GM19043 (cell line): ENCODE measurements around the gene H3-3A.

Source experiments
- ATAC-seq: cut with Tn5 transposase; IDR thresholded peaks from one replicate; pipeline ENCODE4 v1.9.1; 2021; ENCODE audit warnings: low read depth; ENCODE audit not compliant: unreplicated experiment

The H3-3A gene

DNA sequence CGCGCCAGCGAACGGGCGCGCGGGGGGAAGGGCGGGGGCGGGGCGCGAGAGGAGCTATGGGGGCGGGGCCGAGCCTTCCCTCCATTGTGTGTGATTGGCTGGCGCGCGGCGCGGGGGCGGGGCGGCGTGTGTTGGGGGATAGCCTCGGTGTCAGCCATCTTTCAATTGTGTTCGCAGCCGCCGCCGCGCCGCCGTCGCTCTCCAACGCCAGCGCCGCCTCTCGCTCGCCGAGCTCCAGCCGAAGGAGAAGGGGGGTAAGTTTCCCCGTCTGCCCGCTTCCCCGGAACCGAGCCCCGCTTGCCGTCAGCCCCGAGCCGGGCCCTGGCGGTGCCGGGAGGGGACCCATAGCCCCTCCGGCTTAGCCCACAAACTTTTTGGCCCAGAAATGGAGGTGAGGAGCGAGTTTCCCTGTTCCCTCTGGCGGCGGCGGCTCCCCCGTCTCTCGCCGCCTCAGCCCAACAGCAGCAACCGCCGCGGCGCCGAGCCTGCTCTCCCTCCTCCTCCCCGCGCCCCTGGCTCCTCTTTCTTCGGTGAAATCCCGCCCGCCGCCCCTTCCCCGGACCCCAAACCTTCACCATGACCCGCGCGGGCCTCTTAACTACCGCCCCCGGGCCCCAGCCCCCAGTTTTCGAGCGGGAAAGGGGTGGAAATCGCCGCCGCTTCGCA, at the start of gene H3-3A:
Gene H3-3A, plus strand, starts transcription at position 159 of the 666 bp plus-strand sequence. CDS start 1,636 bp downstream, outside the sequence.
- ATAC-seq: peak; percentile 74

DNA sequence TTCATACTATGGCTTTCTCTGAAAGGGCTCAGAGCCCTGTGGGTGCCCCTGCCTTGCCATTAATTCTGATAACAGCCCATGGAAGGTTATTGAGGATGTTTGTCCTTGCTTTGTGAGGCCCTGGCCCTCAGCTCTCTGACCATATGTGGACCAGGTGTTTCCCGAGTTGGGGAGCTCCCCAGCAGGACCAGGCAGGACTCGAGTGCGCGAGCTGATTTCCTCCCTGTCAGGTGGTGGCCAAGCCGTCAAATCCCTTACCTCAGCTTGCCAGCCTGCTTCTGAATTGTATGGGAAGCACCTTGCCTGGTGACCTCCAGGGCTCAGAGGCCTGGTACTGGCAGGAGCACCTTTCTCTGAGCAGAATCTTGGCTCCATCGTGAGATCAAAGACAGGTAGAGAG, 45.4 kb upstream of the H3-3A start:
- no peak for ATAC-seq

DNA sequence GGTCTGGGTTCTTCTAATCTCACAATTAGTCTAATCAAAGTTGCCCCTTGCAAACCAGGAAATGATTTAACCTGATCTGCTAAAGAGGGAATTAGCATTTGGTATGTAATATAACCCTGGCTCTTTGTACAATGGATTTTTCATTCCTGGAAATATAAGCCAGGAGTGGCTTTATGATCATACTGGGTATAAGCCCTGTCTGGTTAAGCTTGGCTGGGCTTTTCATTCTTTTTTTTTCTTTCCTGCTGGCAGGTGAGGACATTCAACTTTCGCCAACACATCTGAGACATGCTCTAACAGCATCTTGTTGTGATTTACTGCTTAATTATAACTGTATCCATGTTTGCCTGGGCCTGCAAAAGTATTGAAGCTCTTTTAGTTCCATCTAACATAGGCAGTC, 42.9 kb upstream of the H3-3A start:
- no peak for ATAC-seq

DNA sequence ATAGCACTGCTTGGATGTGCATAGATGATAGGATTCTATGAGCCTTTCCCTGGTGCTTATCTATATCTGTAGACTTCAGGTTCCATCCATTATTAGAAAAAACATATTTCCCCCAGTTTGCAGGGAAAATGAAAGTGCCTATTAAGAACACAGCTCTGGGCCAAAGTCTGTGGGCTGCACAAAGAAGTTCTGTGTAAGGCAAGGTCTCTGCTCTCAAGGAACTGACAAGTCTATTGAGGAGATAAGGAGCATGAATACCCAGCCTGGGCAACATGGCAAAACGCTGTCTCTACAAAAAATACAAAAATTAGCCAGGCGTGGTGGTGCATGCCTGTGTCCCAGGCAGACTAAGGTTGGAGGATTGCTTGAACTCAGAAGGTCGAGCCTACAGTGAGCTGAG, 41.1 kb upstream of the H3-3A start:
- ATAC-seq: no peak

- no peak for ATAC-seq
Observed at GRCh38 chr1:226021801-226022200, 40.7 kb upstream of the H3-3A start.

DNA sequence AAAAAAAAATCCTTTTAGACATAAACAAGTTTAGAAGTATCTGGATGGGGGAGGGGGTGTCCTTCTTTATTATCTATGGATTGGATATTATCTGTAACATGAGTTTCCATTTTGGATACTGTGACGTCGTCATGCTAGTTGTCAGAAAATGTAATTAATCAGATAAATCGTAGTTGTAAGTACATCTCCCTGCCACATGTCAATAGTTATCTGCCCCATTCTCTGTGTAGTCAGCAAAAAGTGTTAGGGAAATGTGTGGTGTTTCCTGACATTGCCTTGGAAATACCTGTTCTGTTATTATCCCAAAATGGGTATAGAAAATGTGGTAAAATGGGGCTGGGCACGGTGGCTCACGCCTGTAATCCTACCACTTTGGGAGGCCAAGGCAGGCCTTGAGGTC, 38.8 kb upstream of the H3-3A start:
- ATAC-seq: no peak

- no peak for ATAC-seq
Observed at GRCh38 chr1:226026833-226027232, 35.7 kb upstream of the H3-3A start.

GRCh38 chr1:226027538-226028217, 34.8 kb upstream of the H3-3A start:
- ATAC-seq: no peak

GRCh38 chr1:226029093-226029496, 33.4 kb upstream of the H3-3A start:
- peak; percentile 79 for ATAC-seq

DNA sequence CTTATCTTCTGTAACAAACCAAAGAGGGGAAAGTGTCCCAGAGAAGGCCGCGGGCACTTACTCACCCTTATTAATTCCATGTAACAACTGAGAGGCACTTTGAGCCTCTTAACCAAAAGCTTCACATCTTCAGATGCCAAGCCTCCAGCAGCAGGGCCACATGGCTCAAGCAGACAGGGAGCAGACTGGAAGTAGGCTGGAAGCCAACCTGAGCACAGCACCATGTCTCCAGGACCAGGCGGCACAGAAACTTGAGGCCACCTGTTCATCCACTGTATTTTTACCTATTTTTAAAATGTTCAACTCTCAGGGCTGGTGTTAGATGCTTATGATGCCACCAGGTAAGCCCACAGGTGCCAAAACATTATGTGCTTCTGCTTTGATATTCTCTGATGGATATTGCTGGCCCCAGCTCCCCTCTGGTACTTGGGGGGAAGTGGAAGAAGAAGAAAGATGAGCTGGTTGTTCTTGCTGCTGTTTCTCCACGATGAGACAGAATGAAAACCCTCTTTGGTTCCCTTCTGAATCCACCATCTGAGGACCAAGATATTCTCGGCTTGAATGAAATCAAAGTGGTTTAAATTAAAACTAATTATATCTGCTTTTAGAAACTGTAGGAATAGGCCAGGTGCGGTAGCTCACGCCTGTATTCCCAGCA, 32.8 kb upstream of the H3-3A start:
- ATAC-seq: no peak

- ATAC-seq: no peak
Observed at GRCh38 chr1:226033582-226033981, 28.9 kb upstream of the H3-3A start.

DNA sequence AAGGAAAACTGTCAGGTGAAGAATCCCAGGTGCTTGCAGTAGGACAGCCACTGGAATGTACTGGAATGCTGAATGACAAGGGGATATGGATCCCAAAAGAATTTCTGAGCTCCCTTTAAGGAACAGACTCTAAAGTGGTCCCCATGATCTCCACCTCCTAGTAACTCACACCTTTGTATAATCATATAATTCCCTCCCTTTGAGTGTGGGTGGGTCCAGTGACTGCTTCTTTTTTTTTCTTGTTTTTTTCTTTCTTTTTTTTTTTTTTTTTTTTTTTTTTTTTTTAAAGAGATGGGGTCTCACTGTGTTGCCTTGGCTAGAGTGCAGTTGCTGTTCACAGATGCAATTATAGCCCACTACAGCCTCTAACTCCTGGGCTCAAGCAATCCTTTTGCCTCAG, 28.5 kb upstream of the H3-3A start:
- ATAC-seq: no peak

GRCh38 chr1:226034482-226034881, 28.0 kb upstream of the H3-3A start:
- ATAC-seq: no peak

GRCh38 chr1:226035915-226036314, 26.6 kb upstream of the H3-3A start:
- no peak for ATAC-seq

GRCh38 chr1:226038661-226039060, 23.9 kb upstream of the H3-3A start:
- no peak for ATAC-seq

DNA sequence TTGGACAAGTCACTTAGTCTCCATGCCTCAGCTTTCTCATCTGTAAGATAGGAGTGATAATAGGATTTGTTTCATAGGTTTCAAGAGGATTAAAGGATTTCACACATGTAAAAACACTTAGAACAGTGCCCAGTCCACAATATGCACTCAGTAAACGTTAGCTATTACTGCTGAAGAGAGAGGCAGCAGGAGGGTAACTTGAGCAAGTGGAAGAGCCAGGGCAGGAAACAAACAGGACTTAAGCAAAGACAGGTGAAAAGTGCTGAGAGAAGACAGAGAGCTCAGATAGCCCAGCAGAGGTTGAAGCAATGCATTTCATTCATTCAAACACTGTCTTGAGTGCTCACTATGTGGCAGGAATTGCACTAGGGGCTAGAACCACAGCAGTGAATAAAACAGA, 21.1 kb upstream of the H3-3A start:
- ATAC-seq: no peak

DNA sequence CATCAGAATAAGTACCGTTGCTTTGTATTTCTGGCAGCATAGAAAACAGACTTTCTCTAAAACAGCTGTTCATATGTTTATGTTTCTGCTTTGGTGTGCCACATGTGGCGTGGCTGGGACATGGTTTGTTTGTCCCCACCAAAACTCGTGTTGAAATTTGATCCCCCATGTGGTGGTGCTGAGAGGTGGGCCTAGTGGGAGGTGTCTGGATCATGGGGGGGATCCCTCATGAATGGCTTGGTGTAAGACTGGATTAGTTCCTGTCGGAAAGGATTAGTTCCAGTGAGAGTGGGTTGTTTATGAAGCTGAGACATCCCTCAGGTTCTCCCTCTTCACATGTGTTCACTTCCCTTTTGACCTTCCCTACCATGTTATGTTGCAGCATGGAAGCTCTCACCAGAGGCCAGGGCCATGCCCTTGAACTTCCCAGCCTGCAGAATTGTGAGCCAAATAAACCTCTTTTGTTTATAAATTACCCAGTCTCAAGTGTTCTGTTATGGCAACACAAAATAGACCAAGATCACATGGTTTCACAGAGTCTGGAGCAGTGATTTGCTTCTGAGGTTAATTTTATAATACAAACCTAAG, 17.9 kb upstream of the H3-3A start:
- ATAC-seq: no peak

DNA sequence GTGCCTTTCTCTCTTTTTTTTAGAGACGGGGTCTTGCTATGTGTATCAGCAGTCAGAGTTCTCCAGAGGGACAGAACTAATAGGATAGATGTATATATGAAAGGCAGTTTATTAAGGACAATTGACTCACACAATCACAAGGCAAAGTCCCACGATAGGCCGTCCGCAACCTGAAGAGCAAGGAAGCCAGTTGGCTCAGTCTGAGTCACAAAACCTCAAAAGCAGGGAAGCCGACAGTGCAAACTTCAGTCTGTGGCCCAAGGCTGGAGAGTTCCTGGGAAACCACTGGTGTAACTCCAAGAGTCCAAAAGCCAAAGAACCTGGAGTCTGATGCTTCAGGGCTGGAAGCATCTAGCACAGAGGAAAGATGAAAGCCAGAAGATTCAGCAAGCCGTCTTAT, 16.3 kb upstream of the H3-3A start:
- no peak for ATAC-seq

GRCh38 chr1:226047495-226047894, 15.0 kb upstream of the H3-3A start:
- ATAC-seq: no peak

DNA sequence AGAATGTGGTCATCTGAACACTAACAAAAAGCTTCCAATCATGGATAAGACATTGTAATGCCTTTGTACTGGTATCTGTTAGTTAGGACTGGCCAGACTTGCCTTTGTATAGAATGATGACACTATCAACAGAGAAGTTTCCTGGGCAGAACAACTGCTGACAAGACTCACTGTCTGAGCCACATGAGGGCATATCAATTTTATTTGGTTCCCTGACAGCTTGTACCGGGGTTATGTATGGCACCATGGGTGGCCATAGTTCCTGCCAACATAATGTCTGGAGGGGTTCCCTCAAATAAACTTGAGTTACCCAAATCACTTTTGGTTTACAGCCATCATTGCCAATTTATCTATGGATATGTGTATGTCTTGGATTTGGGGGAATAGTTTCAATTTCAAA, 13.6 kb upstream of the H3-3A start:
- ATAC-seq: no peak

- no peak for ATAC-seq
Observed at GRCh38 chr1:226050133-226050532, 12.4 kb upstream of the H3-3A start.

- no peak for ATAC-seq
Observed at GRCh38 chr1:226051365-226051764, 11.2 kb upstream of the H3-3A start.
